ENCODE data around the gene OBSL1. TPM values are rescaled to one million over a fixed set of nuclear protein-coding genes. Genes with fewer than 3 reads are reported as not detected.
A peak's percentile ranks its signal among the peaks of the same experiment; 100 is the strongest.

Gene OBSL1
- total RNA-seq, 2 experiments from 2014 or later = 1.3 to 1.4 TPM

- intact Hi-C loops (cut with micrococcal nuclease) = loop anchor here (5.0 kb wide), 3 partner anchors 35 to 130 kb away; partner anchors contain the start of gene GMPPA
- no peak overlapping the region for H3K27ac Mint-ChIP-seq
- POLR2A ChIA-PET = no interaction called here
- CTCF ChIA-PET = interaction anchor here (1.1 to 10.0 kb wide), 8 partner anchors 8 to 143 kb away, joined by 3 to 283 read pairs (median 42); partner anchors contain the start of gene GMPPA
- H3K9me3 Mint-ChIP-seq = no peaks in the 10 kb centered on the region
- peaks cover 37% of the 10 kb centered on the region for H3K27me3 Mint-ChIP-seq
- H3K4me3 Mint-ChIP-seq = no peak overlapping the region
- H3K4me1 Mint-ChIP-seq (ENCODE audit: low read depth) = no peaks in the 10 kb centered on the region
- DNase-seq (no peak), ATAC-seq (no peak)
- no peaks in the 10 kb centered on the region for H3K36me3 Mint-ChIP-seq (ENCODE audit: low read depth)
- no peak for TF ChIP-seq CTCF (IDR thresholded peaks at IDR 0.05)
Observed at GRCh38 chr2:219531639-219532377, 39.5 kb downstream of the OBSL1 start.

- H3K27me3 Mint-ChIP-seq = peaks cover 44% of the 10 kb centered on the region
- no peaks in the 10 kb centered on the region for H3K36me3 Mint-ChIP-seq (ENCODE audit: low read depth)
- TF ChIP-seq CTCF (IDR thresholded peaks at IDR 0.05) = peak; percentile 96
- DNase-seq (peak; percentile 82), ATAC-seq (peak; percentile 97)
- ChIA-PET POLR2A (interaction anchor here (0.9 to 1.7 kb wide), 3 partner anchors 11 to 50 kb away, joined by 3 to 5 read pairs (median 4); no protein-coding TSS in a partner anchor), CTCF (interaction anchor here (0.6 to 10.0 kb wide), 58 partner anchors 9 to 230 kb away, joined by 3 to 283 read pairs (median 6); partner anchors contain the start of genes CHPF, DES, DNPEP and GMPPA)
- H3K4me1 Mint-ChIP-seq (ENCODE audit: low read depth) = no peaks in the 10 kb centered on the region
- intact Hi-C loops (cut with micrococcal nuclease) = loop anchor here (5.0 kb wide), 3 partner anchors 33 to 128 kb away; partner anchors contain the start of gene GMPPA
- H3K4me3 Mint-ChIP-seq = no peak overlapping the region
- no peak overlapping the region for H3K27ac Mint-ChIP-seq
- H3K9me3 Mint-ChIP-seq = no peaks in the 10 kb centered on the region
Observed at GRCh38 chr2:219530048-219530963, 41.0 kb downstream of the OBSL1 start.

GRCh38 chr2:219527472-219527871 lies 43.9 kb downstream of the OBSL1 start:
- H3K4me1 Mint-ChIP-seq (ENCODE audit: low read depth) = peaks cover 5% of the 10 kb centered on the region
- H3K4me3 Mint-ChIP-seq = no peak overlapping the region
- ATAC-seq (no peak), DNase-seq (no peak)
- POLR2A ChIA-PET = no interaction called here
- intact Hi-C loops (cut with micrococcal nuclease) = no loop called here
- no peak overlapping the region for H3K27ac Mint-ChIP-seq
- H3K27me3 Mint-ChIP-seq = peaks cover 58% of the 10 kb centered on the region
- H3K36me3 Mint-ChIP-seq (ENCODE audit: low read depth) = no peaks in the 10 kb centered on the region
- TF ChIP-seq CTCF (IDR thresholded peaks at IDR 0.05) = no peak
- CTCF ChIA-PET = interaction anchor here (0.9 to 10.0 kb wide), 10 partner anchors 9 to 126 kb away, joined by 3 to 283 read pairs (median 30); partner anchors contain the start of gene GMPPA
- H3K9me3 Mint-ChIP-seq = no peaks in the 10 kb centered on the region

GRCh38 chr2:219527076-219527394 lies 44.3 kb downstream of the OBSL1 start:
- DNase-seq (no peak), ATAC-seq (no peak)
- H3K36me3 Mint-ChIP-seq (ENCODE audit: low read depth) = no peaks in the 10 kb centered on the region
- POLR2A ChIA-PET = no interaction called here
- H3K4me3 Mint-ChIP-seq = no peak overlapping the region
- intact Hi-C loops (cut with micrococcal nuclease) = no loop called here
- H3K4me1 Mint-ChIP-seq (ENCODE audit: low read depth) = peaks cover 6% of the 10 kb centered on the region
- CTCF ChIA-PET = interaction anchor here (1.1 to 10.0 kb wide), 8 partner anchors 9 to 125 kb away, joined by 4 to 283 read pairs (median 41); partner anchors contain the start of gene GMPPA
- H3K9me3 Mint-ChIP-seq = no peaks in the 10 kb centered on the region
- no peak for TF ChIP-seq CTCF (IDR thresholded peaks at IDR 0.05)
- peaks cover 58% of the 10 kb centered on the region for H3K27me3 Mint-ChIP-seq
- no peak overlapping the region for H3K27ac Mint-ChIP-seq
